Posterior vena cava (tissue), 2 donors: ENCODE data around the gene EXTL1. TPM values are rescaled to one million over a fixed set of nuclear protein-coding genes. Genes with fewer than 3 reads are reported as not detected.

Experiments
- DNase-seq: peaks from one replicate; pipeline ENCODE4 v3.0.0-alpha.2; 2020; ENCODE audit warnings: low spot score
- intact Hi-C, 2 donors: fragments of 100-400 bp; cut with DNase I; formaldehyde crosslinking; loops; one replicate each; pipeline versions ENCODE4 v1.14.1 to v1.14.2; 2022 to 2023
- total RNA-seq, 2 donors: library from RNA; stranded (reverse); fragmentation: NEBNext Ultra II Directional; extraction: Animal tissue kit (Norgen Biotek cat#: 25700); gene quantifications; one replicate each; pipeline ENCODE4 v1.2.1, GENCODE V29; 2021
- donor health status: DM: yes; HTN: yes; CAD: no.
- donor health status: DM: yes; HTN: yes; CAD: no.

EXTL1 gene
- total RNA-seq, 2 donors from 2014 or later = 1.7 TPM; not detected in 1

GRCh38 chr1:25994402-25995150 lies 27.0 kb upstream of the EXTL1 start:
- DNase-seq = no peak
- intact Hi-C loops = loop anchor here (5.0 kb wide), 1 partner anchor 97 kb away; no protein-coding TSS in a partner anchor

GRCh38 chr1:25996966-25997827 lies 24.4 kb upstream of the EXTL1 start:
- intact Hi-C loops = loop anchor here (5.0 kb wide), 1 partner anchor 100 kb away; no protein-coding TSS in a partner anchor

GRCh38 chr1:25997828-25998761 lies 23.5 kb upstream of the EXTL1 start, which contains the start of gene PAFAH2:
Gene PAFAH2, minus strand, starts transcription at chr1:25998063. Its CDS starts 7,247 bp downstream, at chr1:25990816.
- intact Hi-C loops = loop anchor here (5.0 kb wide), 1 partner anchor 101 kb away; no protein-coding TSS in a partner anchor
- DNase-seq = peak; percentile 99

More at GRCh38 chr1:25996966-25997827, 24.4 kb upstream of the EXTL1 start:
- peak; percentile 85 for DNase-seq

GRCh38 chr1:25999041-25999800 lies 22.4 kb upstream of the EXTL1 start:
- intact Hi-C loops = loop anchor here (1.0 to 5.0 kb wide), 2 partner anchors 21 to 102 kb away; no protein-coding TSS in a partner anchor
- DNase-seq = no peak

- intact Hi-C loops = no loop called here
Measured at GRCh38 chr1:26003262-26003661, 18.3 kb upstream of the EXTL1 start.

GRCh38 chr1:26003756-26004155 lies 17.8 kb upstream of the EXTL1 start:
- no peak for DNase-seq
- intact Hi-C loops = no loop called here

More at GRCh38 chr1:26003262-26003661, 18.3 kb upstream of the EXTL1 start:
- DNase-seq = peak; percentile 26

GRCh38 chr1:26005434-26006105 lies 16.0 kb upstream of the EXTL1 start:
- intact Hi-C loops = loop anchor here in 1 of 2 donors (5.0 kb wide), 1 partner anchor 1763 kb away; no protein-coding TSS in a partner anchor
- DNase-seq = peak; percentile 35

GRCh38 chr1:26006710-26007109 lies 14.9 kb upstream of the EXTL1 start:
- intact Hi-C loops = loop anchor here in 1 of 2 donors (5.0 kb wide), 1 partner anchor 1764 kb away; no protein-coding TSS in a partner anchor
- peak; percentile 10 for DNase-seq

GRCh38 chr1:26009796-26010447 lies 11.7 kb upstream of the EXTL1 start:
- DNase-seq = no peak
- intact Hi-C loops = loop anchor here in 1 of 2 donors (5.0 kb wide), 1 partner anchor 1768 kb away; no protein-coding TSS in a partner anchor

- intact Hi-C loops = no loop called here
- DNase-seq = no peak
Measured at GRCh38 chr1:26010825-26011224, 10.8 kb upstream of the EXTL1 start.

- intact Hi-C loops = no loop called here
- no peak for DNase-seq
Measured at GRCh38 chr1:26012864-26013263, 8.7 kb upstream of the EXTL1 start.

GRCh38 chr1:26014179-26014578 lies 7.4 kb upstream of the EXTL1 start:
- intact Hi-C loops = no loop called here
- no peak for DNase-seq

- no peak for DNase-seq
- intact Hi-C loops = no loop called here
Measured at GRCh38 chr1:26015358-26015757, 6.2 kb upstream of the EXTL1 start.

- no peak for DNase-seq
- intact Hi-C loops = no loop called here
Measured at GRCh38 chr1:26016258-26016952, 5.2 kb upstream of the EXTL1 start.

GRCh38 chr1:26016953-26017545 lies 4.5 kb upstream of the EXTL1 start:
- no peak for DNase-seq
- intact Hi-C loops = no loop called here

- DNase-seq = no peak
- intact Hi-C loops = no loop called here
Measured at GRCh38 chr1:26017606-26018005, 4.0 kb upstream of the EXTL1 start.
